Mammary epithelial cell (primary cell): ENCODE data around the gene SREK1IP1.

Experiments
- EZH2 ChIP-seq: IDR thresholded peaks from 2 replicates; pipeline ENCODE4 v1.6.1; 2012; ENCODE audit warnings: low read length, inconsistent platforms, borderline replicate concordance
- TF ChIP-seq, protein P1 (sequence below), 2 donors: IDR thresholded peaks in 1 of 2; conservative IDR thresholded peaks in 1 of 2; 2 replicates each; pipeline ENCODE4 v1.5.1; 2011 to 2012; ENCODE audit warnings: inconsistent platforms in 2 of 2, low read length in 2 of 2, mild to moderate bottlenecking in 2 of 2, control low read depth in 1 of 2, low read depth in 1 of 2; ENCODE audit not compliant: insufficient read depth in 1 of 2; ENCODE audit errors: extremely low read depth in 1 of 2

DNA sequence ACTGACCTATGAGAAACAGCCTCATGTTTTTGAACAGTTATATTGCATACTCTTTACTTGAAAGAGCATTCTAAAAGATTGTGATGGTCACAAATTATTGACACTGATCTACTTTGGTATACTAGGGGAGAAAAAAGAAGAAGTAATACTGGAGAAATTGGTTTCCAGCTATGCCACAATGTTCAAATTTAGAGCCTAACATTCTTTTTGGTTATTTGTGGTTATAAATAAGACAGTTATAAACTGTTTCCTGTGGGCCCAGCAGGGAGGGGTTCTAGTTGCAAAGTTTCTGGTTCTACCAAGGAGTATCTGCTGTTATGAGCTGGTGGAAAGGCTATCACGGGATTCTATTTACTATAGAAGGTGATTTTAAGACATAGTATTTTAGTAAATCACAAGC lies 5.0 kb upstream of the SREK1IP1 start:
- TF ChIP-seq, protein P1, sequence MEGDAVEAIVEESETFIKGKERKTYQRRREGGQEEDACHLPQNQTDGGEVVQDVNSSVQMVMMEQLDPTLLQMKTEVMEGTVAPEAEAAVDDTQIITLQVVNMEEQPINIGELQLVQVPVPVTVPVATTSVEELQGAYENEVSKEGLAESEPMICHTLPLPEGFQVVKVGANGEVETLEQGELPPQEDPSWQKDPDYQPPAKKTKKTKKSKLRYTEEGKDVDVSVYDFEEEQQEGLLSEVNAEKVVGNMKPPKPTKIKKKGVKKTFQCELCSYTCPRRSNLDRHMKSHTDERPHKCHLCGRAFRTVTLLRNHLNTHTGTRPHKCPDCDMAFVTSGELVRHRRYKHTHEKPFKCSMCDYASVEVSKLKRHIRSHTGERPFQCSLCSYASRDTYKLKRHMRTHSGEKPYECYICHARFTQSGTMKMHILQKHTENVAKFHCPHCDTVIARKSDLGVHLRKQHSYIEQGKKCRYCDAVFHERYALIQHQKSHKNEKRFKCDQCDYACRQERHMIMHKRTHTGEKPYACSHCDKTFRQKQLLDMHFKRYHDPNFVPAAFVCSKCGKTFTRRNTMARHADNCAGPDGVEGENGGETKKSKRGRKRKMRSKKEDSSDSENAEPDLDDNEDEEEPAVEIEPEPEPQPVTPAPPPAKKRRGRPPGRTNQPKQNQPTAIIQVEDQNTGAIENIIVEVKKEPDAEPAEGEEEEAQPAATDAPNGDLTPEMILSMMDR (conservative IDR thresholded peaks at IDR 0.05 in 1 of 2, IDR thresholded peaks at IDR 0.05 in 1 of 2; ENCODE audit: extremely low read depth in 1 of 2, insufficient read depth in 1 of 2, low read depth in 1 of 2, low read length in 2 of 2), result no peak
- TF ChIP-seq EZH2, result no peak
